SH-SY5Y (cell line): ENCODE results near the gene ILKAP.

Experiments used
- GATA2 ChIP-seq: IDR thresholded peaks from 2 replicates; pipeline ENCODE4 v1.6.1; 2011; ENCODE audit warnings: mild to moderate bottlenecking, low read depth, low read length
- GATA3 ChIP-seq: IDR thresholded peaks from 2 replicates; pipeline ENCODE4 v1.6.1; 2011; ENCODE audit warnings: low read depth, mild to moderate bottlenecking, low read length, moderate library complexity

- no peak for TF ChIP-seq GATA3
- no peak for TF ChIP-seq GATA2
Observed at GRCh38 chr2:238225121-238225520, 21.6 kb upstream of the ILKAP start.
